WTC11 (cell line): ENCODE data around the gene MTUS2. TPM values are rescaled to one million over a fixed set of nuclear protein-coding genes. Genes with fewer than 3 reads are reported as not detected.

Experiments
- ATAC-seq: fragments of 200-7000 bp; cut with Tn5 transposase; 2 replicates; pipeline ENCODE4 v1.10.0; 2021; ENCODE audit warnings: mild to moderate bottlenecking, moderate library complexity
- CTCF ChIA-PET: fragments of 300-600 bp; sonication (Branson Sonifier 250); formaldehyde crosslinking; loops from one replicate; lab custom pipeline; 2021; ENCODE audit warnings: antibody characterized with exemption; lab: Charles Lee
- POLR2A ChIA-PET: fragments of 350-600 bp; sonication (Branson Sonifier 250); formaldehyde crosslinking; loops from one replicate; lab custom pipeline; 2021; ENCODE audit warnings: antibody characterized with exemption; lab: Charles Lee
- DNase-seq: peaks from one replicate; pipeline ENCODE4 v3.0.0; 2021; ENCODE audit warnings: low spot score
- H3K27ac Mint-ChIP-seq: 2 replicates; pipeline ENCODE4 v1.8.0; 2021; ENCODE audit warnings: mixed read lengths
- H3K27me3 Mint-ChIP-seq: 2 replicates; pipeline ENCODE4 v1.8.0; 2021; ENCODE audit warnings: low read depth, mild to moderate bottlenecking, moderate library complexity, mixed read lengths
- H3K36me3 Mint-ChIP-seq: 2 replicates; pipeline ENCODE4 v1.8.0; 2021; ENCODE audit warnings: mixed read lengths
- H3K4me1 Mint-ChIP-seq: 2 replicates; pipeline ENCODE4 v1.8.0; 2022; ENCODE audit warnings: mixed read lengths
- H3K4me3 Mint-ChIP-seq: 2 replicates; pipeline ENCODE4 v1.8.0; 2021; ENCODE audit warnings: mild to moderate bottlenecking, moderate library complexity, mixed read lengths
- H3K9me3 Mint-ChIP-seq: 2 replicates; pipeline ENCODE4 v1.8.0; 2021; ENCODE audit warnings: mixed read lengths
- ARID4B ChIP-seq: sonication (generic); formaldehyde crosslinking; IDR thresholded peaks from 2 replicates; pipeline ENCODE4 v1.8.0; 2023; ENCODE audit warnings: missing genetic modification reagents, mild to moderate bottlenecking, borderline replicate concordance
- ATF2 ChIP-seq: sonication (generic); formaldehyde crosslinking; IDR thresholded peaks from 2 replicates; pipeline ENCODE4 v1.8.1; 2022; ENCODE audit warnings: low read depth, missing genetic modification reagents, borderline replicate concordance
- CREB1 ChIP-seq: sonication (generic); formaldehyde crosslinking; IDR thresholded peaks from 2 replicates; pipeline ENCODE4 v1.8.0; 2023; ENCODE audit warnings: mild to moderate bottlenecking, missing genetic modification reagents
- CREM ChIP-seq: sonication (generic); formaldehyde crosslinking; IDR thresholded peaks from 2 replicates; pipeline ENCODE4 v1.8.1; 2022; ENCODE audit warnings: mild to moderate bottlenecking, missing genetic modification reagents, moderate library complexity
- CTCF ChIP-seq: fragments of 200-600 bp; IDR thresholded peaks from 2 replicates; pipeline ENCODE4 v1.8.0; 2022; ENCODE audit warnings: antibody characterized with exemption
- ESRRA ChIP-seq: sonication (generic); formaldehyde crosslinking; IDR thresholded peaks from 2 replicates; pipeline ENCODE4 v1.8.1; 2022; ENCODE audit warnings: mild to moderate bottlenecking, missing genetic modification reagents, borderline replicate concordance
- ETV6 ChIP-seq: sonication (generic); formaldehyde crosslinking; IDR thresholded peaks from 2 replicates; pipeline ENCODE4 v1.8.1; 2022; ENCODE audit warnings: mild to moderate bottlenecking, missing genetic modification reagents
- GABPB1 ChIP-seq: sonication (generic); formaldehyde crosslinking; IDR thresholded peaks from 2 replicates; pipeline ENCODE4 v1.8.1; 2023; ENCODE audit warnings: mild to moderate bottlenecking, missing genetic modification reagents
- HMGXB4 ChIP-seq: sonication (generic); formaldehyde crosslinking; IDR thresholded peaks from 2 replicates; pipeline ENCODE4 v1.8.1; 2023; ENCODE audit warnings: mild to moderate bottlenecking, moderate library complexity, missing genetic modification reagents
- IRF2 ChIP-seq: sonication (generic); formaldehyde crosslinking; IDR thresholded peaks from 2 replicates; pipeline ENCODE4 v1.8.0; 2022; ENCODE audit warnings: low read depth, missing genetic modification reagents, borderline replicate concordance
- MXD4 ChIP-seq: fragments of 250-450 bp; sonication (Bioruptor Pico); IDR thresholded peaks from 2 replicates; pipeline ENCODE4 v1.8.0; 2021; ENCODE audit warnings: mild to moderate bottlenecking, moderate library complexity, borderline replicate concordance
- NFE2L1 ChIP-seq: sonication (generic); formaldehyde crosslinking; IDR thresholded peaks from 2 replicates; pipeline ENCODE4 v1.8.1; 2023; ENCODE audit warnings: missing genetic modification reagents
- NR1H2 ChIP-seq: sonication (generic); formaldehyde crosslinking; IDR thresholded peaks from 2 replicates; pipeline ENCODE4 v1.9.0; 2021; ENCODE audit warnings: mild to moderate bottlenecking, moderate library complexity, missing genetic modification reagents
- NR2C2 ChIP-seq: sonication (generic); formaldehyde crosslinking; IDR thresholded peaks from 2 replicates; pipeline ENCODE4 v1.8.0; 2022; ENCODE audit warnings: mild to moderate bottlenecking, missing genetic modification reagents
- NR3C1 ChIP-seq: sonication (generic); formaldehyde crosslinking; conservative IDR thresholded peaks from 2 replicates; pipeline ENCODE4 v1.8.1; 2023; ENCODE audit warnings: low read depth, mild to moderate bottlenecking, missing genetic modification reagents
- SMAD3 ChIP-seq: sonication (generic); formaldehyde crosslinking; IDR thresholded peaks from 2 replicates; pipeline ENCODE4 v1.8.0; 2022; ENCODE audit warnings: missing genetic modification reagents, mild to moderate bottlenecking, borderline replicate concordance
- ZBTB43 ChIP-seq: sonication (generic); formaldehyde crosslinking; IDR thresholded peaks from 2 replicates; pipeline ENCODE4 v1.8.1; 2023; ENCODE audit warnings: mild to moderate bottlenecking, missing genetic modification reagents
- ZNF219 ChIP-seq: sonication (generic); formaldehyde crosslinking; IDR thresholded peaks from 2 replicates; pipeline ENCODE4 v1.8.0; 2023; ENCODE audit warnings: missing genetic modification reagents, mild to moderate bottlenecking, borderline replicate concordance
- ZSCAN18 ChIP-seq: fragments of 250-450 bp; sonication (Bioruptor Pico); IDR thresholded peaks from 2 replicates; pipeline ENCODE4 v2.1.2; 2022; ENCODE audit warnings: mild to moderate bottlenecking, moderate library complexity
- total RNA-seq: library from RNA; stranded (reverse); gene quantifications from 3 replicates; pipeline ENCODE4 v1.2.3, GENCODE V29; 2021

MTUS2 gene
- total RNA-seq, 1 experiment from 2014 or later: 0.22 TPM

GRCh38 chr13:29271606-29272005, 451.5 kb downstream of the MTUS2 start:
- CTCF ChIA-PET: interaction anchor here (0.8 to 1.2 kb wide), 2 partner anchors 41 to 48 kb away, joined by 3 read pairs; no protein-coding TSS in a partner anchor
- POLR2A ChIA-PET: no interaction called here
- Mint-ChIP-seq H3K4me1 (peaks cover 4% of the 10 kb centered on the region), H3K27ac (no peak overlapping the region), H3K9me3 (peaks cover 12% of the 10 kb centered on the region), H3K4me3 (no peak overlapping the region), H3K36me3 (0 out of 2 replicates have a peak, but pooled peaks cover 4% of the 10 kb centered on the region), H3K27me3 (no peaks in the 10 kb centered on the region)
- ATAC-seq (no peak), DNase-seq (no peak)
- TF ChIP-seq ATF2 (CRISPR knock-in tag) (no peak), ETV6 (CRISPR knock-in tag) (no peak), NR3C1 (CRISPR knock-in tag) (no peak), ZNF219 (CRISPR knock-in tag) (no peak), NR2C2 (CRISPR knock-in tag) (no peak), ESRRA (no peak)

GRCh38 chr13:29279356-29280254, 459.5 kb downstream of the MTUS2 start:
- ChIA-PET CTCF (no interaction called here), POLR2A (no interaction called here)
- no peaks in the 10 kb centered on the region for H3K27me3 Mint-ChIP-seq
- H3K9me3 Mint-ChIP-seq: peaks cover 9% of the 10 kb centered on the region
- no peak for DNase-seq
- no peak overlapping the region for H3K4me3 Mint-ChIP-seq
- 0 out of 2 replicates have a peak, but pooled peaks cover 4% of the 10 kb centered on the region for H3K36me3 Mint-ChIP-seq
- TF ChIP-seq MXD4 (CRISPR knock-in tag) (no peak), NR1H2 (CRISPR knock-in tag) (no peak), SMAD3 (no peak), ARID4B (CRISPR knock-in tag) (no peak), CREB1 (CRISPR knock-in tag) (no peak), NR2C2 (CRISPR knock-in tag) (no peak), ZSCAN18 (CRISPR knock-in tag) (no peak), GABPB1 (CRISPR knock-in tag) (no peak), NFE2L1 (CRISPR knock-in tag) (no peak), HMGXB4 (no peak), CREM (CRISPR knock-in tag) (no peak), IRF2 (CRISPR knock-in tag) (no peak), ZBTB43 (CRISPR knock-in tag) (no peak), CTCF (no peak)
- ATAC-seq: no peak
- no peak overlapping the region for H3K27ac Mint-ChIP-seq
- H3K4me1 Mint-ChIP-seq: no peaks in the 10 kb centered on the region
